DMS53 treated with DMSO at 0.1 percent for 48 hours (cell line): Measurements from ENCODE around the gene SELPLG.

Experiments
- DNase-seq: peaks from one replicate; lab custom pipeline; 2025; ENCODE audit not compliant: unreplicated experiment; lab: John Stamatoyannopoulos, UW

The SELPLG gene

DNA sequence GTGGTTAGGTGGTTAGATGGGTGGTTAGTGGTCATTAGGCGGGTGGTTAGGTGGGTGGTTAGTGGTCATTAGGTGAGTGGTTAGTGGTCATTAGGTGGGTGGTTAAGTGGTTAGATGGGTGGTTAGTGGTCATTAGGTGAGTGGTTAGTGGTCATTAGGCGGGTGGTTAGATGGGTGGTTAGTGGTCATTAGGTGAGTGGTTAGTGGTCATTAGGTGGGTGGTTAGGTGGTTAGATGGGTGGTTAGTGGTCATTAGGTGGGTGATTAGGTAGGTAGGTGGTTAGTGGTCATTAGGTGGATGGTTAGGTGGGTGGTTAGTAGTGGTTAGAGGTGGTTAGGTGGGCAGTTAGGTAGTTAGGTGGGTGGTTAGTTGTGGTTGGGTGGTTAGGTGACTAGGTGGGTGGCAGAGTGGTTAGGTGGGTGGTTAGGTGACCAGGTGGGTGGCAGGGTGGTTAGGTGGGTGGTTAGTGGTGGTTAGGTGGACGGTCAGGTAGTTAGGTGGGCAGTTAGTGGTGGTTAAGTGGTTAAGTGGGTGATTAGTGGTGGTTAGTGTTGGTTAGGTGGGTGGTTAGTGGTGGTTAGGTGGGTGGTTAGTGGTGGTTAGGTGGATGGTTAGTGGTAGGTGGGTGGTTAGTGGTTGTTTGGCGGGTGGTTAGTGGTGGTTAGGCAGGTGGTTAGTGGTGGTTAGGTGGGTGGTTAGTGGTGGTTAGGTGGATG, 27.8 kb downstream of the SELPLG start:
- DNase-seq = no peak

DNA sequence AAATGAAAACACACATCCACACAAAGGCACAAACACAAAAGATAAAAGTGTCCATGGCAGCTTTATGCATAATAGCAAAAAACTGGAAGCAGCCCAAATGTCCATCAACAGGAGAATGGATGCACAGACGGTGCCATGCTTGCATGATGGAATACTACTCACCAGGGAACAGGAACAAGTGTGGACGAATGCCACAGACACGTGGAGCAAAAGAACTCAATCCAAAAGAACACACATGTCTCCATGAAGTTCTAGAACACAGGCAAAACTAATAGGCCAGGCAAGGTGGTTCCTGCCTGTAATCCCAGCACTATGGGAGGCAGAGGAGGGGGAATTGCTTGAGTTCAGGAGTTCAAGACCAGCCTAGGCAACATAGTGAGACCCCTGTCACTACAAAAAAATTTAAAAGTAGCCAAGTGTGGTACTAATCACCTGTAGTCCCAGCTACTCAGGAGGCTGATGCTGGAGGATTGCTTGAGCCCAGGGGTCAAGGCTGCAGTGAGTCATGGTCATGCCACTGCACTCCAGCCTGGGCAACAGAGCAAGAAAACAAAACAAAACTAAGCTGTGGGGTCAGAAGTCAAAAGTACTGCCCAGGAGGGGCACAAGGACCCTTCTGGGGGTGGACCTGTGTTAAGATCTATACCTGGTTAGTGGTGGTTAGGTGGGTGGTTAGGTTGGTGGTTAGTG, 28.5 kb downstream of the SELPLG start:
- DNase-seq = no peak

DNA sequence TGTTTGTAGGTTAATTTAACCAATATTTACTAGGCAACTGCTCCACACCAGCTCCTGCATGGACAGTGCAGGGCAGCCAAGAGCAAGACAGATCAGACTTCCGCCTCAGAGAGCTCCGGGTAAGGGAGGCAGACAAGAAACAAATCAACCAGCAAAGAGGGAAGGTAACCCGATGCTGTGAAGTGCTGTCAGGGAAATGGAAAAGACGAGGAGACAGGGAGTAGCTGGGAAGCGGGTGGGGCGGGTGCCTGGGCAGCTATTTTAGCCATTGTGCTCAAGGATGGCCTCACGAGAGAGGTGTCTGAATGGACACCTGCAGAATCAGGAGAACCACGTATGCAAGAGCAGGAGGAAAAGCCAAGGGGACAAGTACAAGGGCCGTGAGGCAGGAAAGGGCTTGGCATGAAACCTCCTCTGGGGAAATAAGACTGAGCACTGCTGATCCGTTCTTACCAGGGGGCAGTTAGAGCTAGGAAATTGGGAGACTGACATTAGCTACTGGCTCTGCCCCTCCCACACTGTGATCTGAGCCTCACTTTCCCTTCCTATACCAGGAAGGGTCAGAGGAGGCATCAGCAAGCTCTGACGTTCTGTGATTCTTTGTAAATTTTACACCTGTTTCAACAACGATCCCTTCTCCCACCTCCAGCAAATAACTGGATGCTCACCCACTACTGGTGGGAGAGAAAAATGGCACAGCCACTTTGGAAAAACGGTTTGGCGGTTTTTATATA, 29.3 kb downstream of the SELPLG start:
- DNase-seq = no peak

DNA sequence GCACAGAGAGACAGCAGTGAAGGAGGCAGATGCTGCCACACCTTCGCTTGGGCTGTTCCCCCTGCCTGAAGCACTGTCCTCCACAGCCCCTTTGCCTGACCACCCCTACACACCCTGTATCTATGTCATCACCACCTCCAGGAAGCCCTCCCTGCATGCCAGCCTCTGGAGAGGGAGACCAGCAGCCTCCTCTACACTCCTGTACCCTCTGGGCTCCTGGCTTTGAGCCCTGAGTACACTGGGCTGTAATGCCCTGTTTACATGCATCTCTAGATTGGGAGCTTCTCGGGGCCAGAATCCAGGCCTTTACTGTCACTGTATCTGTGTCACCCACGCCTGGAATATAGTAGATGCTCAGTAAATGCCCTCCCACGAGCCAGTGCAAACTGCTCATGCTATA, 30.0 kb downstream of the SELPLG start:
- DNase-seq = no peak

DNA sequence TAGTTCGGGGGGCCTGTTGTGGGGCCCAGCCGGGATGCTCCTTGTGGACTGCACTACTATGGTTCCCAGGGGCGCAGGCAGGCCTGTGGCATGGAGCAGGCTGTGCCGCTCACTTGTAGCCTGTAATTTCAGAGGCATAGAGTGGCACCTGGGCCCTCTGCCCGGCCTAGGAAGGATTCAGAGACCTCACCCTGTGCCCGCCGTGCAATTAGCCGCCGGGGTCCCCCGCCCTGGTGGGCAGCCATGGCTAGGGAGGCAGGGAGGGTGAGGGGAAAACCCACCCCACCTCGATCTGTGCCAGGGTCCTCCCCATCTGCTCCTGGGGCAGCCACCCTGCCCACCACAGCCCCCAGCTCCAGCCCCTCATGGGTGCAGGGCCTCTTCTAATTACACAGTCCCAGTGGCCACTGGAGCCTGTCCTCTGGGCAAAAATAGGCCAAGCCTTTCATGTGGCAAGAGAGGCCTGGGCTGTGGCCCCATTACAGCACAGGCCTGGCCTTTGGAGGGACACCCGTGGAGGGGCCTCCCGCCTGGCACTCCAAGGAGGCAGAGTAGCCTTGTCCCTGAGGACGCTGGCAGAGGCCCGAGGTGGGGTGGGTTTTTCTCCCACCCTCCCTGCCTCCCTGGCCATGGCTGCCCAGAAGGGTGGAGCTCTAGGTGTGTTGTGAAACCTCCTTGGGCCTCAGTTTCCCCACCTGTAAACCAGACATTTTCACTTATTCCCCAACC, 30.6 kb downstream of the SELPLG start:
- no peak for DNase-seq

DNA sequence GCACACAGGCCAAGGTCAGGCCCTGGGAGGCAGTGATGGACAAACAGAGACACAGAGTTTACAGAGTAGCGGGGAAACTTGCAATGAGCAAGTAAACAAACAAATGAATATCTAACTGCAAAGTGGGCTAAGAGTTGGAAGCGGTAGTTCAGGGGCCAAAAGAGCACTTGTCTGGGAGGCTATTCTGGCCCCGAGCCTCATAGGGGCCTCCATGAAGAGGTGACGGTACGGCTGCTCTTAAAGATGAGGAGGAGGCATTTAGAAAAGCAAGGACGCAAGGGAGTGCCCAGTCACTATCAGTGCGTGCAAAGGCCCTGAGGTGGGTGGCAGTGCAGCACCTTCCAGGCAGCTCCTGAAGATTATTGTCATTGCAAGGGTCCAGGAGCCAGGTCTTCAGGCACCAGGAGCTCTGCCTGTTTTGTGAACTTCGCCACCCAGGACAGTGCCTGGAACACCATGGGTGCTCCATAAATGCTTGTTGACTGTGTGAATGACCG, 31.4 kb downstream of the SELPLG start:
- no peak for DNase-seq

DNA sequence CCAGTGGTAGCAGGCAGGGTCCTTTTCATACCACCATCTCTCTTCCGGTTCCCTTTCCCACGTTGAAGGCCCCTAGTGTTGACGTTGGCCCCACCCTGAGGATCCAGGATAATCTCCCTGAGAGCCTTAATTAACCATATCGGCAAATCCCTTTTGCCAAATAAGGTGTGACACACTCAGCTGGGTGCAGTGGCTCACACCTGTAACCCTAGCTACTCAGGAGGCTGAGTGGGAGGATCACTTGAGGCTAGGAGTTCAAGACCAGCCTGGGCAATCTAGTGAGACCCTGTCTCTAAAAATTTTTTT, 33.0 kb downstream of the SELPLG start:
- DNase-seq = no peak

DNA sequence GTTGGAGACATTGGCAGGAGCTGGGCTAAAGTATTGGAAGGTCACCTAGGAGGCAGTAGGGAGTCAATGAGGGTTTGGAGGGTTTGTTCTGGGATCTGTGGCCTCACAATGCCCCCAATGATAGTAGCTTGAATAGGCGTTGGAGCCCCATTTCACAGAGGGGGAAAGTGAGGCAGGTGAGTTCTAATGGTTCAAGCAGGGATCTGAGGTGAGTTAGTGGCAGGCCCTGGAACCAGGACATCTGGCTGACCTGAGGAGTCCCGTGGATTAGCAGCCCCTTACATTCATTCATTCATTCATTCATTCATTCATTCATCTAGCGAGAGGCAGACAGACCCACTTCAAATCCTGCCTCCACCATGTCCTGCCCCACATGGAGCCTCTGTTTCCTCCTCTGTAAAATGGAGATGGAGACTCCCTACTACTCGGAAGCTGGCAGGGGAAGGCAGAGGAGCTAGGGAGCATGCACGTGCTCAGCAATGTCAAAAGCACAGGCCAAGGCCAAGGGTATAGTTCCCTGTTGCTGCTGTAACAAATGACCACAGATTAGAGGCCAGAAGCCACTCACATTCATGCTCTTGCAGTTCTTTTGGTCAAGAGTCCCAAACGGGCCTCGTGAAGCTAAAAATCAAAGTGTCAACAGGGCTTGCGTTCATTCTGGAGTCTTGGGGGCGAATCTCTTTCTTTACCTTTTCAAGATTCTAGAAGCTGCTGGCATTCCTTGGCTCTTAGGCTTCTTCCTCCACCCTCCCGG, 33.6 kb downstream of the SELPLG start:
- no peak for DNase-seq

DNA sequence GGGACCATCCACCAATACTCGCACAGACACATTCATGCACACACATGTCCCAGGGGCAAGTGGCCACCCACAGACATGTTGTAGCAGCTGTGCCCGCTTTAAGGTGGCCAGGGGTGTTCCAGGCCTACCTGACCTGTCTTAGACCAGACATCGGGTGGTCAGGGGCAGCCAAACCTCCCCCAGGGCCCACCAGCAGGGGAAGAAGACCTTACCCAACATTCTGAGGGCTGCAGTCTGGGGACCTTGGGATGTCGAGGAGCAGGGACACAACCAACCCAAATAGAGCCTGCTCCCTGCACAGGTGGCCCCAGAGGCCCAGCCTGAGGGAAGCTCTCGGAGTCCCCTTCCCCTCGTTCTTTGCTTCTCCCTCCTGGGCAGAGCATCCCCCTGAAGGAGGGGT, 34.2 kb downstream of the SELPLG start:
- no peak for DNase-seq

DNA sequence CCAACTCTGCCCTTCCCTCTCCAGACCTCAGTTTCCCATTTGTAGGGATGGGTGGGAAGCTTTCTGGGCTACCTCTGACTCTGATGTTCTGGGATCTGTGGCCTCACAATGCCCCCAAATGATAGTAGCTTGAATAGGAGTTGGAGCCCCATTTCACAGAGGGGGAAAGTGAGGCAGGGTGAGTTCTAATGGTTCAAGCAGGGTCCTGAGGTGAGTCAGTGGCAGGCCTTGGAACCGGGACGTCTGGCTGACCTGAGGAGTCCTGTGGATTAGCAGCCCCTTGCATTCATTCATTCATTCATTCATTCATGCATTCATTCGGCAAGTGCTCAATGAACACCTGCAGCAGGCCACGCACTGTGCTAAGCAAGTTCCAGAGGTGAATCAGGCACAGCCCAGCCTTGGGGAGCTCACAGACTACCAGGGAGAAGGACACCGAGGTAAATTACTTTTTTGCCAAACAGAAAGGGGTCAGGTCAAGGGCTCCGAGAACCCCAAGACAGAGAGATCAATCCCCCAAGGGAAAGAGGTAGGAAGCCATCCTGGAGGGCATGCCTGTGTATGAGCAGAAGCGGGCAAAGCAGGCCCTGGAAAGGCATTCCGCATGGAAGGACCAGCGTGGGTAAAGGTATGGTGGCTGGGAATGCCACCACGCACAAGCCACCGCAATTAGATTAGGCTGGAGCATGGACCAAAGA, 35.0 kb downstream of the SELPLG start:
- DNase-seq = no peak

DNA sequence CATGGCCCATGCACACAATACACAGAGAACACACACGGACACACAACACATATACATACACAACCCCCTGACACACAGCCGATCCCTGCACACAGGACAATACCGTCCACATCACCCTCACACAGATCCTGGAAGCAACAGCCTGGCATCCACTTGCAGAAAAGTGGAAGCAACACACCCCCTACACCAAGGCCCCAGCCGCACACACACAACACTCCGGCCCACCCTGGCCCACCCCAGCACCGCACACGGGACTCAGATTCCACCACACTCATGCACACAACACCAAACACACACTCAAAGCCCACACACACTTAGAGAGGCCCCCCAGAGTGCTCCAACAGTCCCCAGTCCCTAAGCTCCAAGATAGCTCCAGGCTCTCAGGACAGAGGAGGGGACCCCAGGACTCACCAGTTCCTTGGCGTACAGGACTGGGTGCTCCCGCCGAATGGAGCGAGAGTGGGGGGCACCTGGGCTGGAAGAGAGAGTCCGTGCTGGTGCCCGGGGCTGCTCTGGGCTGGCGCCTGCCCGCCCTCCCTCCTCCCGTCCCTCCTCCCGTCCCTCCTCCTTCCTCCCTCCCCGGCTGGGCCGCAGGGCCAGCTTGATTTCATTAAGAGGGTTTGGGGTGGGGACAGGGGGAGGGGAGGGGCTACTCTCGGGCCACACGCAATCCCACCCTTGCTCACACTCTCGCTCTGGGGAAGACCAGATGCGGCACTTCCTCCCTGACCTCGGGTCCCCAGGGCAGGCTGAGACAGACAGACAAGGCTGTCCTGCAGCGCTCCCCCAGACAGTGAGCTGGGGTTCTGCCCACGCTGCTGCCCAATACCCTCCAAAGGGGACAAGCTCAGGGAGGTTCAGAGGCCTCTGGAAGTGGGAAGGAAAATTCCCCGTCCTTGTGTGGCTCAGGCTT, 35.9 kb downstream of the SELPLG start, which contains the start of gene TMEM119:
Gene TMEM119 (minus strand): TSS at position 526 of the 913 bp plus-strand sequence. CDS start 5,701 bp downstream, outside the sequence.
- no peak for DNase-seq

DNA sequence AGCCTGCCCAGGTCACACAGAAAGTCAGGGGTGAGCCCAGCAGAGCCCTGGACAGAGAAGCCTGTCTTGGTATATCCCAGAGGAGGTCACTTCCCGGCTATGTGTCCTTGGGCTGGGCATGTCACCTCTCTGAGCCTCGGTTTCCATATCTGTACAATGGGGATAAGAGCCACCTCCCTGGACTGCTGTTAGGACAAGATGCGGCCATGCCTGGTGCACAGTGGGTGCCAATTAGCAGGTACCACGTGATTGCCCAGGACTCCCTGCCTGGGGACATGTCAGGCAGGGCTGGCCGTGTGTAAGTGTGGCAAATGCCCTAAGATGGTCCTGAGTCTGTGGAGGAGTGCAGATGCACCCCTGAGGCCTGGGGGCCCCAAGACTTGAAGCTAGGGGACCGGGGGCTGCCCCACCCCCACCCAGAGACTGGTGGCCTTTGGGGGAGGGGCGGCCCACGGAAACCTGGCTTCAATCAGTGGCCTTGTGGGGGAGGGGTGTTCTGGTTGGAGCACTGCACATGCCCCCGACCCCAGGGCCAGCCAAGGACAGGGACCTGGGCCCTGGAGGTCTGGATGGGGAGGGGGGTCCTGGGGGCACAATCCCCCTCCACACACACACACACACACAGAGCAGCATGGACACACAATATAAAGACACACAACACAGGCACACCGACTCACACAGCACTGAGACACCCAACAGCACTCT, 36.7 kb downstream of the SELPLG start:
- no peak for DNase-seq

DNA sequence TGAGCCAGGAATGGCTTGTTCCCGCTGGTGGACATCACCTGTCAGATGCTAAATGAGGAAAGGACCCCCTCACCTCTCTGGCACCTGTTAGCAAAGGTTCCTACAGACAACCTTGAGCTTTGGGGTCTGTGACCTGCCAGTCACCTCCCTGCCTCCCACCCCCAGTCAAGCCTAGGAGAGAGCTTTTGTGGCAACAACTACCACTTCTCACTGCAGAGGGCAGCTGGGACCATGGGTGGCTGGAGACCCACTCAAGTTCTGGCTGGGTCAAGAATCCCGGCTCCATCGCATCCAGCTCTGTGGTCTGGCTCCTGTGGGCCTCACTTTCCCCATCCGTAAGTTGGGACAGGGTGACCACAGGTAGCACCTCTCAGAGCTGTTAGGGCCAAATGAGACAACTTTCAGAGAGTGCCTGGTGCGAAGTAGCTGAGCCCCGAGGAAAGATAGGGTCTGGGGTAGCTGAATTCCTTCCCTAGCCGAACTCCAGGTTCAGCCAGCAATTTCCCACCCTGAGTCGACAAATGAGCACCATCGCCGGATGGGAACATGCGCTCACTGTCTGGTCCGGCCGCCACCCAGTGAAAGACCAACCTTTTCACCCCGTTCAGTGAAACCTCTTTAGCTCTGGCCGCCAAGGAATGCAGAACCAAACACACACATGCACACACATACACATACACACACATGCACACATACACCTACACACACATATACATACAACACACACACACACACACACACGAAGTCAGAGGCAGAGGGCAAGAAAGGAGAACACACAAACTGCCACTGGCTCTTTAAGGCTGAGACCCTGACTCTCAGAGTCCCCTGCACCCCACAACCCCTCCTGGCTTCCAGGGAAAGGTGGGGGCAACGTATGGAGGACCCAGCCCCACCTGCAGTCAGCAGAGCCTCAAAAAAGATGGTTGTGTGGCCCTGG, 37.7 kb downstream of the SELPLG start:
- no peak for DNase-seq

DNA sequence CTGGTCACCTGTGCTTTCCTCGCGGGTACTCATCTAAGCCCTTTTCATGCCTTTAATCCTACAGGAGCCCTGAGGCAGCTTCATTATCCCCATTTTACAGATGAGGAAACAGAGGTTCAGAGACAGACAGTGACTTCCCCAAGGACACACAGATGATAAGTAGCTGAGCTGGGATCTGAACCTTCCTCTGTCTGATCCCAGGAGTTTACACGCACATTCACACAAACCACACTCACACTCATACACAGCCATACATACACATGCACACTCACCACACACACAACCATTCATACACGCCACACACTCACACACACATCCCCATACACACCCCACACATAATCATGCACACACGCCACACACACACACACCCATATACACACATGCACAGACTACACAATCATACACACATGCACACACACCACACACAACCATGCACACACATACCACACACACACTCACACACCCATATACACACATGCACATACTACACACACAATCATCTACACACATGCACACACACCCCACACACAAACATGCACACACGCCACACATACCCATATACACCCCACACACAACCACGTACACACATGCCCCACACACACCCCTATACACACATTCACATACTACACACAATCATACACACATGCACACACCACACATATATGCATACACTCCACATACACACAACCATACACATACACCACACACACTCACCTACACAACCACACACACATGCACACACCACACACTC, 38.6 kb downstream of the SELPLG start:
- no peak for DNase-seq

DNA sequence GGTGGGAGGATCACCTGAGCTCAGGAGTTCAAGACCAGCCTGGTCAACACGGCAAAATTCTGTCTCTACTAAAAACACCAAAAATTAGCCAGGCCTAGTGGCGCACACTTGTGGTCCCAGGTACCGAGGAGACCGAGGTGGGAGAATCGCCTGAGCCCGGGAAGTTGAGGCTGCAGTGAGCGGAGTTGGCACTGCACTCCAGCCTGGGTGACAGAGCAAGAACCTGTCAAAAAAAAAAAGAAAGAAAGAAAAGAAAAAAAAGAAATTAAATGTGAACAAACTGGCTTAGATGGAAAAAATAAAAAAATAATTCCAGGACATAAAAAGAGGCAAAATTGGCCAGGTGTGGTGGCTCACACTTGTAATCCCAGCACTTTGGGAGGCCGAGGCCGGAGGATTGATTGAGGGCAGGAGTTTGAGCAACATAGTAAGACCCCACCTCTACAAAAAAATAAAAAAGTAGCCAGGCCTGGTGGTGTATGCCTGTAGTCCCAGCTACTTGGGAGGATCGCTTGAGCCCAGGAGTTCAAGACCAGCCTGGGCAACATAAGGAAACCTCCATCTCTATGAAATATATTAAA, 39.3 kb downstream of the SELPLG start:
- DNase-seq = no peak
